GM12891 (cell line): ENCODE data around the gene SLCO4A1.

Source experiments
- POLR2AphosphoS5 ChIP-seq: IDR thresholded peaks from 2 replicates; pipeline ENCODE4 v1.6.1; 2011; ENCODE audit warnings: low read depth, low read length, control low read depth
- TAF1 ChIP-seq: IDR thresholded peaks from 2 replicates; pipeline ENCODE4 v1.6.1; 2011; ENCODE audit warnings: low read depth, low read length, control low read depth

GRCh38 chr20:62676976-62677375 lies 34.7 kb downstream of the SLCO4A1 start:
- TF ChIP-seq POLR2AphosphoS5 (no peak), TAF1 (no peak)
